GM12873 (cell line): ENCODE data around the gene CRYBA4.

ENCODE experiments used
- TF ChIP-seq, protein P1 (sequence below): IDR thresholded peaks from 2 replicates; pipeline ENCODE4 v1.5.1; 2012; ENCODE audit warnings: low read depth, mild to moderate bottlenecking, moderate library complexity, low read length, control low read depth; ENCODE audit not compliant: insufficient read depth; ENCODE audit errors: missing control alignments

The CRYBA4 gene

DNA sequence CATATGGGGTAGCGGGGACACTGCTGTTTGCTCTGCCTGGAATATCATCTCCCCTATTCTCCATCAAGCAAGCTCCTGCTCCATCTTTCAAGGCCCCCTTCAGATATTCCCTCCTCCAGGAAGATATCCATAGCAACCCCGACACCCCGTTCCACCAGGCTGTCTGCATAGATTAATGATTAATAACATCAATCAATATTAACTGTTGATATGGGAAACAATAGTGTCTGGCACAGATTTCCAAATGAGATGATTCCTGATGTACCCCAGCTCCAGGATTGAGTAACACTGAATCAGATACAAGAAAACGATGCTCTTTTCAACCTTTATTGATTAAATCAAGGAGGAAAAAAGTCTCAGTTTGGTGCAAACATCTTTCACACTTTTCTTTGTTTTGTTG is 24.3 kb upstream of the CRYBA4 start:
- TF ChIP-seq, protein P1, sequence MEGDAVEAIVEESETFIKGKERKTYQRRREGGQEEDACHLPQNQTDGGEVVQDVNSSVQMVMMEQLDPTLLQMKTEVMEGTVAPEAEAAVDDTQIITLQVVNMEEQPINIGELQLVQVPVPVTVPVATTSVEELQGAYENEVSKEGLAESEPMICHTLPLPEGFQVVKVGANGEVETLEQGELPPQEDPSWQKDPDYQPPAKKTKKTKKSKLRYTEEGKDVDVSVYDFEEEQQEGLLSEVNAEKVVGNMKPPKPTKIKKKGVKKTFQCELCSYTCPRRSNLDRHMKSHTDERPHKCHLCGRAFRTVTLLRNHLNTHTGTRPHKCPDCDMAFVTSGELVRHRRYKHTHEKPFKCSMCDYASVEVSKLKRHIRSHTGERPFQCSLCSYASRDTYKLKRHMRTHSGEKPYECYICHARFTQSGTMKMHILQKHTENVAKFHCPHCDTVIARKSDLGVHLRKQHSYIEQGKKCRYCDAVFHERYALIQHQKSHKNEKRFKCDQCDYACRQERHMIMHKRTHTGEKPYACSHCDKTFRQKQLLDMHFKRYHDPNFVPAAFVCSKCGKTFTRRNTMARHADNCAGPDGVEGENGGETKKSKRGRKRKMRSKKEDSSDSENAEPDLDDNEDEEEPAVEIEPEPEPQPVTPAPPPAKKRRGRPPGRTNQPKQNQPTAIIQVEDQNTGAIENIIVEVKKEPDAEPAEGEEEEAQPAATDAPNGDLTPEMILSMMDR, result no peak

DNA sequence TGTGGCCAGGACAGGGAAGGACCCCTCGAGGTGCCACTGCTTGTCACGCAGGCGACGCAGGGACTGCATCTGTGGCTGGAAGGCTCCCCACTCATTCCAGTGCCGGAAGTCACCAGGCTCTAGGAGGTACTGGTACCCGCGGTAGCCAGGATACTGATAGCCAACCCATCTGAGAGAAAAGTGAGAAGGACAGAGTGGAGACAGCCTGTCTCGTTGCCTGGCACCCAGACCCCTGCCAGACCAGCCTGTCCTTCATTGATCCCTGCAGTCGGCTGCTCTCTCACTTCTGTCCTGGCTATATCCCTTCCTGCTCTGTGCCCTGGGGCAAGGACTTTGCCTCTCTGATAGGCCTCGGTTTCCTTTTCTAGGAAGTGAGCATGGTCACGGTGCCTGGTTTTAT is 22.3 kb upstream of the CRYBA4 start:
- TF ChIP-seq, protein P1, result no peak

DNA sequence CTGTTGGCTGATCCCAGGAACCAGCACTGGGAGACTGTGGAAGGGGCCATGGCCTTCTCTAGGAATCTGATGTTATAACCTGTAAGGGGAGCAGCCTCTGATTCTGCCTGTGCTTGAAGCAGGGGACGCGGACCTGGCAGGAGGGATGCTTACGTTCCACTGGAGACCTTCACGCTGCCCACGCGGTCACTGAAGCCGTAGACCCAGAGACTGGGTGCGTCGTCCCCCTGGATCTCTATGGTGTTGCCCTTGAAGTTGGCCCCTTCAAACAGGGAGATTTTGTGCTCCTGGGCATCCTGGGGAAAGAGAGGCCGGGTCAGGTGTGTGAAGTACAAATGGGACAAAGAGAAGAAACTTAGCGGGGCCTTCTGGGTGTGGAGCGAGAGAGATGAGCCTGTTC is 20.0 kb upstream of the CRYBA4 start:
- TF ChIP-seq, protein P1, result no peak

DNA sequence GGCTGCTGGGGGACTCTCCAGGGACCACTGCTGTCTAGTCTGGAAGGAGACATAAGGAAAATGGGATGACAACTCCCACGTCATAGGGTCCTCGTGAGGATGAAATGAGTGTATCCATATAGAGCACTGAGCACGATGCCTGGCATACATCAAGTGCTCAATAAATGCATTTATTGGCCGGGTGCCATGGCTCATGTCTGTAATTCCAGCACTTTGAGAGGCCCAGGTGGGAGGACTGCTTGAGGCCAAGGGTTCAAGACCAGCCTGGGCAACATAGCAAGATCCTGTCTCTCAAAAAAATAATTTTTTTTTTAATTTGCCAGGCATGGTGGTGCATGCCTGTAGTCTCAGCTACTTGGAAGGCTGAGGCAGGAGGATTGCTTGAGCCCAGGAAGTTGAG is 19.6 kb upstream of the CRYBA4 start:
- TF ChIP-seq, protein P1, result no peak

DNA sequence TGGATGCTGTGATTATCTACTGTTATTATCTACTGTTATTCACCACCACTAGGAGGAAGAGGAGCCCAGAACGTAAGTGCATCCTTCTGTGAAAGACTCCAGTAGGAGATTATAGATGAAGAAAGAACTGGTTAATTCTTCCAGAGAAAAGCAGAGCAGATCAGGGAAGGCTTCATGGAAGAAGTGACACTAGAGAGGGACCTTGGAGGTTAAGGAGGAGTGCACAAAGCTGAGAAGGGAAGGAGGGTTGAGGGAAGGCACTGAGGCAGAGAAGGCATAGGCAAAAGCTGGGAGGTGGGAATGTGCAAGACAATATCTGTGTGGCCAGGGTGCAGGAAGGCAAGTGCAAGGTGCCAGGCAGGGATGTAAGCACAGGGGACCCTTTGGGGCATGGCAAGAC is 17.4 kb upstream of the CRYBA4 start:
- TF ChIP-seq, protein P1, result no peak

DNA sequence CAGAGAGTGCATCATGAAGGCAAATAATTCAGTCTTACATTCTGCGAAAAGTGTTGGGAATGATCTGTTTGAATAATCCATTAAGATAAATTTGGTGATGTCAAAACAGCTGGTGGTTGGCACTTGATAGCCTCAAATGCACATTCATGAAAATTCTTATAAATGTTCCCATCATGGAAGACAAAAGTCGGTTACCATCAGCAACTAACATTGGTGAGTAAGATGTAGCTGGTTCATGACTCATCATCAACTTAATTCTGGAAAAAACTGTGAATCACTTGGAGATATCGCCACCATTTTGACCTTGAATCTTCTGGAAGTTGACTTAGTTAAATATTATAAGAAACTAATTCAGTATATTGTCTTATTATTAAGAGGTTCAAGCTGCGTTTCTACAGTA is 15.2 kb upstream of the CRYBA4 start:
- TF ChIP-seq, protein P1, result no peak

DNA sequence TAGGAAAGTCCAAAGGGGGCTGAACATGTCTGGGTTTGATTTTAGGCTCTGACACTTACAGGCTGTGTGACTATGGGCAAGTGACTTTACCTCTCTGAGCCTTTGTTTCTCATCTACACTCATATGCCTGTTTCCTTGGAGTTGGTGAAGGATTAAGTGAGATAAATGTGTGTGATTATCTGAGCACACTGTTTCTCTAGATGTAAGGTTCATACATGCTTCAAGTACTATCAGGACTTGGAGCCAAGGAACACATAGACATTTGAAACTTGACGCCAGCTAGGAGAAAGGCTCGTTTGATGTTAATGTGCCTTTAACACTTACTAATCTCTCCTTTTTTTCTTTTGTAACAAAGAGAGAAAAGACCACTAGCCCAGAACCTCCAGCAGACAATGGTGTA is 13.6 kb upstream of the CRYBA4 start:
- TF ChIP-seq, protein P1, result no peak
